Adrenal gland (tissue), 5 donors: ENCODE measurements around the gene ADGRL1.

Source experiments
- POLR2A ChIP-seq, 2 donors: fragments of 450-650 bp; IDR thresholded peaks; one replicate each; pipeline ENCODE4 v1.6.1; 2017; ENCODE audit warnings: antibody characterized with exemption in 2 of 2, mild to moderate bottlenecking in 2 of 2, moderate library complexity in 1 of 2
- TF ChIP-seq, protein P1 (sequence below), 6 experiments: fragments of 450-650 bp in 4 of 6; fragments of 200-600 bp in 2 of 6; sonication (generic) in 1 of 6; IDR thresholded peaks; 1 replicate in 5 of 6; 2 replicates in 1 of 6; pipeline versions ENCODE4 v1.5.1 to v1.8.0; 2016 to 2021; ENCODE audit warnings: antibody characterized with exemption in 6 of 6, mild to moderate bottlenecking in 2 of 6, moderate library complexity in 1 of 6
- donor health status: DM: no; HTN: no; CAD: no.

DNA sequence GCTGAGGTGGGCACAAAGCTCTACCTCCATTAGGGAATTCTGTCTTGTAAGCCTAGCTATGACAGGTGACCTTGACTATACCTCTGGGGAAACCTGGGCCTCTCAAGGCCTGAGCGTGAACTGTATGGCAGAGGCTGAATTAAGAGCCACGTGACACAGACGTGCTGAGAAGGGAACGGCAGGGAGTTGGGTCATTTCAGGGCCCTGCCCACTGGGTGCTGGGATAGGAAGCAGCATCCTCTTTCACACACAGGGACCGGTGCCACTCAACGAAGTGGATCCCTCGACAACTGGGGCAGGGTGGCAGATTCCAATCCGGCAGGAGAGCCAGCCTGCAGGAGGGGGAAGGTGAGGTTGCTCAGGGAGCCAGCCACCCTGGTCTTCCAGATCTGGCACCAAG, 78.8 kb downstream of the ADGRL1 start:
- TF ChIP-seq POLR2A (IDR thresholded peaks at IDR 0.05) = peak in 1 of 2 donors; percentile 14
- TF ChIP-seq, protein P1, sequence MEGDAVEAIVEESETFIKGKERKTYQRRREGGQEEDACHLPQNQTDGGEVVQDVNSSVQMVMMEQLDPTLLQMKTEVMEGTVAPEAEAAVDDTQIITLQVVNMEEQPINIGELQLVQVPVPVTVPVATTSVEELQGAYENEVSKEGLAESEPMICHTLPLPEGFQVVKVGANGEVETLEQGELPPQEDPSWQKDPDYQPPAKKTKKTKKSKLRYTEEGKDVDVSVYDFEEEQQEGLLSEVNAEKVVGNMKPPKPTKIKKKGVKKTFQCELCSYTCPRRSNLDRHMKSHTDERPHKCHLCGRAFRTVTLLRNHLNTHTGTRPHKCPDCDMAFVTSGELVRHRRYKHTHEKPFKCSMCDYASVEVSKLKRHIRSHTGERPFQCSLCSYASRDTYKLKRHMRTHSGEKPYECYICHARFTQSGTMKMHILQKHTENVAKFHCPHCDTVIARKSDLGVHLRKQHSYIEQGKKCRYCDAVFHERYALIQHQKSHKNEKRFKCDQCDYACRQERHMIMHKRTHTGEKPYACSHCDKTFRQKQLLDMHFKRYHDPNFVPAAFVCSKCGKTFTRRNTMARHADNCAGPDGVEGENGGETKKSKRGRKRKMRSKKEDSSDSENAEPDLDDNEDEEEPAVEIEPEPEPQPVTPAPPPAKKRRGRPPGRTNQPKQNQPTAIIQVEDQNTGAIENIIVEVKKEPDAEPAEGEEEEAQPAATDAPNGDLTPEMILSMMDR (IDR thresholded peaks at IDR 0.05) = no peak
